Fibroblast of mammary gland (primary cell): ENCODE data around the gene TBC1D21.
A peak's percentile ranks its signal among the peaks of the same experiment; 100 is the strongest.

Experiments used
- DNase-seq: peaks from one replicate; pipeline ENCODE4 v3.0.0-alpha.2; 2010; ENCODE audit warnings: low read depth
- H3K4me3 ChIP-seq: 2 replicates; pipeline ENCODE4 v1.5.1; 2011; ENCODE audit warnings: low read depth, mild to moderate bottlenecking, low read length, moderate library complexity; ENCODE audit not compliant: control insufficient read depth
- CTCF ChIP-seq: conservative IDR thresholded peaks from 2 replicates; pipeline ENCODE4 v1.5.1; 2011; ENCODE audit warnings: low read depth, low read length, inconsistent platforms; ENCODE audit not compliant: control insufficient read depth, insufficient read depth

TBC1D21 gene

DNA sequence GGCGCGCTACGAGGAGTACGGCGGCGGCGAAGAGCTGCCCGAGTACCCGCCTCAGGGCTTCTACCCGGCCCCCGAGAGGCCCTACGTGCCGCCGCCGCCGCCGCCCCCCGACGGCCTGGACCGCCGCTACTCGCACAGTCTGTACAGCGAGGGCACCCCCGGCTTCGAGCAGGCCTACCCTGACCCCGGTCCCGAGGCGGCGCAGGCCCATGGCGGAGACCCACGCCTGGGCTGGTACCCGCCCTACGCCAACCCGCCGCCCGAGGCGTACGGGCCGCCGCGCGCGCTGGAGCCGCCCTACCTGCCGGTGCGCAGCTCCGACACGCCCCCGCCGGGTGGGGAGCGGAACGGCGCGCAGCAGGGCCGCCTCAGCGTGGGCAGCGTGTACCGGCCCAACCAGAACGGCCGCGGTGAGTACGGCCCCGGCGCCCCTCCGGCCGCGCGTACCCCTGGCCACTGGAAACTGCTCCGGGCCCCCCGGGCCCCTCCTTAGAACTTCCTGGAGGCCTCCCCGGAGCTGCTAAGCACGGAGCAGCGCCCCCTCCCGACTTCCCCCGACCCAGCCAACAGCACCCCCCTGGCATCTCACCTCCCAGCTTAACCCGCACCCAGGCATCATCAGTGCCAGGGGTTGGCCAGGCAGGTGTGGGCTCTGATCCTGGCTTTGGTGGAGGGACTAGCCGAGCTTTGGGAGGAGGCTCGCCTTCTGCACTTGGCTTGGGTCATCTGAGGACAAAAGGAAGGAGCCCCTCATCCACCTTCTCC, 54.3 kb downstream of the TBC1D21 start:
- peak; percentile 42 for DNase-seq
- peak; percentile 37 for TF ChIP-seq CTCF
- peak overlapping the region; percentile 81 for H3K4me3 ChIP-seq

- peak overlapping the region; percentile 81 for H3K4me3 ChIP-seq
- no peak for DNase-seq
- no peak for TF ChIP-seq CTCF
Measured at GRCh38 chr15:73928241-73928579, 54.8 kb downstream of the TBC1D21 start.

- no peak for TF ChIP-seq CTCF
- peak; percentile 43 for DNase-seq
- H3K4me3 ChIP-seq, result peak overlapping the region; percentile 81
Measured at GRCh38 chr15:73928971-73929627, 55.7 kb downstream of the TBC1D21 start.

DNA sequence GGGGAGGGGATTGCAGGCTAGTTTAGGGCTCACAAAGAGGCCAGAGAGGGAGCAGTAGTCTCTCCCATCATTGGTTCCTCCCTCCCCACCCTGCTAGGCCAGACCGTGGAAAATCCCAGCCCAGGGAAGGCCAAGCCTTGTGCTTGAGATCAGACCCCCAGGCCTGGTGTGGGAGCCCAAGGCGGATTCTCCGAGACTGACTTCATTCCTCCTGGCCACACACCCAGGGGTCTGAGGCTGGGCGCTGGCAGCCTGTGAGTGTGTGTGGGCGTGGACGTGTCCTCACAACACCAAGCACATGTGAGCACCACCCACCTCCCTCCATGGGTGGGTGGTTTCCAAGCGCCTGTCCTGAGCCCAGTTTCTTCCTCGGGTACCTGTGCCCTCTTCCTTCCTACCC, 57.0 kb downstream of the TBC1D21 start:
- peak overlapping the region; percentile 81 for H3K4me3 ChIP-seq
- DNase-seq, result peak; percentile 96
- no peak for TF ChIP-seq CTCF

DNA sequence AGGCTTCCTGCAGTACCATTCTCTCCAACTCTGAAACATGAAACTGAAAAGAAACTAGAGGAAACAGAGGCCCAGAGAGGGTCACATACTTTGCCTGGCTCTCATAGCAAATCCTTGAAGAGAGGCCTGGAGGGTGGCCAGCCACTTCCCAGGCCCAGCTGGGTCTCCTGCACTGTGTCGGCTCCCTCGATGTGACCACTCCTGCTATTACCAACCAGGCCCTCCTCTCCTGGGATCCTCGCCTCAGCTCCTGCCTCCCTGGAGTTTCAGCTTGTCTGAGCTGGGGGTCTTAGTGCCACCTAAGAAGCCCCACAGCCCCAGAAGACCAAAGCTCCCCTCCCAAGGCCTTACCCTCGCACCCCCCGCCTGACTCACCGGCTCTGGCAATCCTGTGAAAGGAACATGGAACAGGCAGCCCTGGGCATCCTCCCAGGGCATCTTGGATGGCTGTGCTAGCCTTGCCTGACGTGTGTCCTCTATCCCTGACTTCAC, 57.5 kb downstream of the TBC1D21 start:
- no peak for TF ChIP-seq CTCF
- DNase-seq, result peak; percentile 96
- H3K4me3 ChIP-seq, result no peak overlapping the region

GRCh38 chr15:73931441-73931840, 58.1 kb downstream of the TBC1D21 start:
- no peak for TF ChIP-seq CTCF
- H3K4me3 ChIP-seq, result no peak overlapping the region

More at GRCh38 chr15:73931441-73931840, 58.1 kb downstream of the TBC1D21 start:
- no peak for DNase-seq
